Measurements from ENCODE around the gene CACNA2D3.

The CACNA2D3 gene

GRCh38 chr3:54167999-54168398 is 45.6 kb downstream of the CACNA2D3 start:
- Histone ChIP-seq H3K4me3 (ENCODE audit: low read length in 2 of 2) (no peak overlapping the region), H3K27me3 (ENCODE audit: control insufficient read depth in 2 of 2, insufficient read depth in 2 of 2, low read length in 2 of 2) (no peaks in the 10 kb centered on the region), H3K36me3 (ENCODE audit: control insufficient read depth in 2 of 2, insufficient read depth in 2 of 2, low read length in 2 of 2) (no peaks in the 10 kb centered on the region), H3K4me1 (ENCODE audit: control insufficient read depth in 2 of 2, insufficient read depth in 2 of 2, low read length in 2 of 2) (no peaks in the 10 kb centered on the region), H3K27ac (ENCODE audit: low read depth in 2 of 2, low read length in 2 of 2) (no peak overlapping the region), H3K9me3 (ENCODE audit: control insufficient read depth in 2 of 2, low read length in 2 of 2) (no peaks in the 10 kb centered on the region), H3K9ac (ENCODE audit: low read depth in 1 of 2, low read length in 2 of 2) (no peak overlapping the region)

GRCh38 chr3:54168451-54168850 is 46.1 kb downstream of the CACNA2D3 start:
- no peaks in the 10 kb centered on the region for H3K36me3 ChIP-seq (ENCODE audit: control insufficient read depth in 2 of 2, insufficient read depth in 2 of 2, low read length in 2 of 2)

GRCh38 chr3:54169524-54169923 is 47.2 kb downstream of the CACNA2D3 start:
- Histone ChIP-seq H3K4me3 (ENCODE audit: low read length in 2 of 2) (no peak overlapping the region), H3K27me3 (ENCODE audit: control insufficient read depth in 2 of 2, insufficient read depth in 2 of 2, low read length in 2 of 2) (no peaks in the 10 kb centered on the region), H3K4me1 (ENCODE audit: control insufficient read depth in 2 of 2, insufficient read depth in 2 of 2, low read length in 2 of 2) (no peaks in the 10 kb centered on the region), H3K36me3 (ENCODE audit: control insufficient read depth in 2 of 2, insufficient read depth in 2 of 2, low read length in 2 of 2) (no peaks in the 10 kb centered on the region), H3K27ac (ENCODE audit: low read depth in 2 of 2, low read length in 2 of 2) (no peak overlapping the region), H3K9ac (ENCODE audit: low read depth in 1 of 2, low read length in 2 of 2) (no peak overlapping the region), H3K9me3 (ENCODE audit: control insufficient read depth in 2 of 2, low read length in 2 of 2) (no peaks in the 10 kb centered on the region)

More at GRCh38 chr3:54168451-54168850, 46.1 kb downstream of the CACNA2D3 start:
- Histone ChIP-seq H3K9ac (ENCODE audit: low read depth in 1 of 2, low read length in 2 of 2) (no peak overlapping the region), H3K4me3 (ENCODE audit: low read length in 2 of 2) (no peak overlapping the region), H3K4me1 (ENCODE audit: control insufficient read depth in 2 of 2, insufficient read depth in 2 of 2, low read length in 2 of 2) (no peaks in the 10 kb centered on the region), H3K27ac (ENCODE audit: low read depth in 2 of 2, low read length in 2 of 2) (no peak overlapping the region), H3K27me3 (ENCODE audit: control insufficient read depth in 2 of 2, insufficient read depth in 2 of 2, low read length in 2 of 2) (no peaks in the 10 kb centered on the region), H3K9me3 (ENCODE audit: control insufficient read depth in 2 of 2, low read length in 2 of 2) (no peaks in the 10 kb centered on the region)

- no peaks in the 10 kb centered on the region for H3K9me3 ChIP-seq (ENCODE audit: control insufficient read depth in 2 of 2, low read length in 2 of 2)
- no peaks in the 10 kb centered on the region for H3K36me3 ChIP-seq (ENCODE audit: control insufficient read depth in 2 of 2, insufficient read depth in 2 of 2, low read length in 2 of 2)
Observed at GRCh38 chr3:54171509-54171908, 49.2 kb downstream of the CACNA2D3 start.

GRCh38 chr3:54171951-54172350 is 49.6 kb downstream of the CACNA2D3 start:
- no peaks in the 10 kb centered on the region for H3K9me3 ChIP-seq (ENCODE audit: control insufficient read depth in 2 of 2, low read length in 2 of 2)
- no peaks in the 10 kb centered on the region for H3K27me3 ChIP-seq (ENCODE audit: control insufficient read depth in 2 of 2, insufficient read depth in 2 of 2, low read length in 2 of 2)
- H3K9ac ChIP-seq (ENCODE audit: low read depth in 1 of 2, low read length in 2 of 2) = no peak overlapping the region
- H3K4me1 ChIP-seq (ENCODE audit: control insufficient read depth in 2 of 2, insufficient read depth in 2 of 2, low read length in 2 of 2) = no peaks in the 10 kb centered on the region
- no peak overlapping the region for H3K27ac ChIP-seq (ENCODE audit: low read depth in 2 of 2, low read length in 2 of 2)
- no peak overlapping the region for H3K4me3 ChIP-seq (ENCODE audit: low read length in 2 of 2)
- H3K36me3 ChIP-seq (ENCODE audit: control insufficient read depth in 2 of 2, insufficient read depth in 2 of 2, low read length in 2 of 2) = no peaks in the 10 kb centered on the region

More at GRCh38 chr3:54171509-54171908, 49.2 kb downstream of the CACNA2D3 start:
- H3K27ac ChIP-seq (ENCODE audit: low read depth in 2 of 2, low read length in 2 of 2) = no peak overlapping the region
- H3K4me3 ChIP-seq (ENCODE audit: low read length in 2 of 2) = no peak overlapping the region
- no peaks in the 10 kb centered on the region for H3K4me1 ChIP-seq (ENCODE audit: control insufficient read depth in 2 of 2, insufficient read depth in 2 of 2, low read length in 2 of 2)
- no peak overlapping the region for H3K9ac ChIP-seq (ENCODE audit: low read depth in 1 of 2, low read length in 2 of 2)
- H3K27me3 ChIP-seq (ENCODE audit: control insufficient read depth in 2 of 2, insufficient read depth in 2 of 2, low read length in 2 of 2) = no peaks in the 10 kb centered on the region

GRCh38 chr3:54173371-54173770 is 51.0 kb downstream of the CACNA2D3 start:
- no peak overlapping the region for H3K9ac ChIP-seq (ENCODE audit: low read depth in 1 of 2, low read length in 2 of 2)
- H3K4me3 ChIP-seq (ENCODE audit: low read length in 2 of 2) = no peak overlapping the region
- no peaks in the 10 kb centered on the region for H3K4me1 ChIP-seq (ENCODE audit: control insufficient read depth in 2 of 2, insufficient read depth in 2 of 2, low read length in 2 of 2)
- H3K9me3 ChIP-seq (ENCODE audit: control insufficient read depth in 2 of 2, low read length in 2 of 2) = no peaks in the 10 kb centered on the region
- H3K27ac ChIP-seq (ENCODE audit: low read depth in 2 of 2, low read length in 2 of 2) = no peak overlapping the region
- no peaks in the 10 kb centered on the region for H3K36me3 ChIP-seq (ENCODE audit: control insufficient read depth in 2 of 2, insufficient read depth in 2 of 2, low read length in 2 of 2)
- no peaks in the 10 kb centered on the region for H3K27me3 ChIP-seq (ENCODE audit: control insufficient read depth in 2 of 2, insufficient read depth in 2 of 2, low read length in 2 of 2)

DNA sequence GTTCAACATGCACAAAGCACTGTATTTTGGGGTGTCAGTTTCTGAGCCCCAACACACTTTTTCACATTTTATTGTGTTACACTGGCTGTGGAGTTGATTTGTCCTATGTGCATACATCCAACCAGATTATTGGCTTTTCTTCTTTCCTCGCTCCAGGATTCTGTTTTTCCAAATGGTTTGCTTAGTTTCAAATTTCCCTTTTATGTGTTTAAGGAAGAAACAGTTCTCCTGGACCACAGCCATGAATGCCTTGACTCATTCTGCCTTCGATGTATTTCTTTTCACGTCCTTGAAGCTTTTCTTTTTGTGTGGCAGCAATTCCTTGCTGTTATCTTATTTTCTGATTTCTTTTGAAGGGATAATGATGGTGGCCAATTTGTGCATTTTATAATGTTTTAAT is 53.8 kb downstream of the CACNA2D3 start:
- Histone ChIP-seq H3K4me1 (ENCODE audit: control insufficient read depth in 2 of 2, insufficient read depth in 2 of 2, low read length in 2 of 2) (no peaks in the 10 kb centered on the region), H3K27ac (ENCODE audit: low read depth in 2 of 2, low read length in 2 of 2) (no peak overlapping the region), H3K9ac (ENCODE audit: low read depth in 1 of 2, low read length in 2 of 2) (no peak overlapping the region), H3K27me3 (ENCODE audit: control insufficient read depth in 2 of 2, insufficient read depth in 2 of 2, low read length in 2 of 2) (no peaks in the 10 kb centered on the region), H3K36me3 (ENCODE audit: control insufficient read depth in 2 of 2, insufficient read depth in 2 of 2, low read length in 2 of 2) (no peaks in the 10 kb centered on the region), H3K9me3 (ENCODE audit: control insufficient read depth in 2 of 2, low read length in 2 of 2) (no peaks in the 10 kb centered on the region), H3K4me3 (ENCODE audit: low read length in 2 of 2) (no peak overlapping the region)

DNA sequence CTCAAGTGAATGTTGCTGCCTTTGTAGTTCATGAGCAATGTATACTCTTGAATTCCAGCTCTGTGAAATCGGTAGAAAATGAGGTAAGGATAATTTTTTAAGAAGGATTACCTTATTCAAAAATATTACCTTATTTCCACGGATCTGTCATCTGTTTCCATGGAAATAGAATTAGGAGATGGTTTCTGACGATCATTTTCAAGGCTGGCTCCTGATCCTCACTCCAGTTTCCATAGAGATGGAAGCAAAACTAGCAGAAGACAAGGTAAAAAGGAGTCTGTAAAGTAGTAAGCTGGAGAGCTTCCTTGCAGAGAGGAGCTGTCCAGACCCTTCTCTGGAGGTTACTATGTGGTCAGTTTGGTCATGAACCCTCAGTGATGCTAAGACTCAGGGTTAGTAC is 55.5 kb downstream of the CACNA2D3 start:
- Histone ChIP-seq H3K27me3 (ENCODE audit: control insufficient read depth in 2 of 2, insufficient read depth in 2 of 2, low read length in 2 of 2) (no peaks in the 10 kb centered on the region), H3K27ac (ENCODE audit: low read depth in 2 of 2, low read length in 2 of 2) (no peak overlapping the region), H3K9ac (ENCODE audit: low read depth in 1 of 2, low read length in 2 of 2) (no peak overlapping the region), H3K4me1 (ENCODE audit: control insufficient read depth in 2 of 2, insufficient read depth in 2 of 2, low read length in 2 of 2) (no peaks in the 10 kb centered on the region), H3K4me3 (ENCODE audit: low read length in 2 of 2) (no peak overlapping the region), H3K36me3 (ENCODE audit: control insufficient read depth in 2 of 2, insufficient read depth in 2 of 2, low read length in 2 of 2) (no peaks in the 10 kb centered on the region), H3K9me3 (ENCODE audit: control insufficient read depth in 2 of 2, low read length in 2 of 2) (no peaks in the 10 kb centered on the region)

DNA sequence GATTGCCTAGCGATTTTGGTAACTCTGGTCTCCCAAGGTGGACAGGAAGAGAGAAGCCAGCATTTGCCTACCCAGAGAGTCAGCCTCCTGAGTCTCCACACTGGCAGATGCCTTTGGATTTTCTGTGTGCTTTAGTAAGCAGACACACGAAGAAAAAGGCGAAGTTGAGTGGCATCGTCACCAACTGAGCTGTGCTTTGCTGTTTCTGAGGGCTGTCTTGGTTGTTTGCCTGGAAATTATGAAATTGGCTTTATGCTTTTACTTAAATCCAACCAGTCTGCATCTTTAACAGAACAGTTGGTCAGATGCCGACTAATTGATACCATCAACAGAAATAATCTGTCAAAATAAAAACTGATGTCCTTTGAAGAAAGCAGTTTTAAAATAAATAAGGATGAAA is 56.0 kb downstream of the CACNA2D3 start:
- H3K4me3 ChIP-seq (ENCODE audit: low read length in 2 of 2) = no peak overlapping the region
- H3K9me3 ChIP-seq (ENCODE audit: control insufficient read depth in 2 of 2, low read length in 2 of 2) = no peaks in the 10 kb centered on the region
- no peaks in the 10 kb centered on the region for H3K36me3 ChIP-seq (ENCODE audit: control insufficient read depth in 2 of 2, insufficient read depth in 2 of 2, low read length in 2 of 2)
- no peak overlapping the region for H3K27ac ChIP-seq (ENCODE audit: low read depth in 2 of 2, low read length in 2 of 2)
- no peaks in the 10 kb centered on the region for H3K4me1 ChIP-seq (ENCODE audit: control insufficient read depth in 2 of 2, insufficient read depth in 2 of 2, low read length in 2 of 2)
- H3K27me3 ChIP-seq (ENCODE audit: control insufficient read depth in 2 of 2, insufficient read depth in 2 of 2, low read length in 2 of 2) = no peaks in the 10 kb centered on the region
- H3K9ac ChIP-seq (ENCODE audit: low read depth in 1 of 2, low read length in 2 of 2) = no peak overlapping the region

- H3K27me3 ChIP-seq (ENCODE audit: control insufficient read depth in 2 of 2, insufficient read depth in 2 of 2, low read length in 2 of 2) = no peaks in the 10 kb centered on the region
- H3K9ac ChIP-seq (ENCODE audit: low read depth in 1 of 2, low read length in 2 of 2) = no peak overlapping the region
- no peaks in the 10 kb centered on the region for H3K9me3 ChIP-seq (ENCODE audit: control insufficient read depth in 2 of 2, low read length in 2 of 2)
- no peaks in the 10 kb centered on the region for H3K36me3 ChIP-seq (ENCODE audit: control insufficient read depth in 2 of 2, insufficient read depth in 2 of 2, low read length in 2 of 2)
- no peaks in the 10 kb centered on the region for H3K4me1 ChIP-seq (ENCODE audit: control insufficient read depth in 2 of 2, insufficient read depth in 2 of 2, low read length in 2 of 2)
- no peak overlapping the region for H3K4me3 ChIP-seq (ENCODE audit: low read length in 2 of 2)
- H3K27ac ChIP-seq (ENCODE audit: low read depth in 2 of 2, low read length in 2 of 2) = no peak overlapping the region
Observed at GRCh38 chr3:54180921-54181320, 58.6 kb downstream of the CACNA2D3 start.

GRCh38 chr3:54182242-54182641 is 59.9 kb downstream of the CACNA2D3 start:
- Histone ChIP-seq H3K36me3 (ENCODE audit: control insufficient read depth in 2 of 2, insufficient read depth in 2 of 2, low read length in 2 of 2) (no peaks in the 10 kb centered on the region), H3K9ac (ENCODE audit: low read depth in 1 of 2, low read length in 2 of 2) (no peak overlapping the region), H3K27me3 (ENCODE audit: control insufficient read depth in 2 of 2, insufficient read depth in 2 of 2, low read length in 2 of 2) (no peaks in the 10 kb centered on the region)

More at GRCh38 chr3:54182242-54182641, 59.9 kb downstream of the CACNA2D3 start:
- Histone ChIP-seq H3K4me3 (ENCODE audit: low read length in 2 of 2) (no peak overlapping the region), H3K4me1 (ENCODE audit: control insufficient read depth in 2 of 2, insufficient read depth in 2 of 2, low read length in 2 of 2) (no peaks in the 10 kb centered on the region), H3K9me3 (ENCODE audit: control insufficient read depth in 2 of 2, low read length in 2 of 2) (no peaks in the 10 kb centered on the region), H3K27ac (ENCODE audit: low read depth in 2 of 2, low read length in 2 of 2) (no peak overlapping the region)

Data from mucosa of rectum (tissue), 2 donors.